Sigmoid colon (tissue), 4 donors: ENCODE data around the gene PLOD3.

Experiments
- CTCF ChIP-seq, 4 experiments: fragments of 450-650 bp in 3 of 4; fragments of 200-600 bp in 1 of 4; IDR thresholded peaks; one replicate each; pipeline ENCODE4 v1.5.1; 2016 to 2019; ENCODE audit warnings: antibody characterized with exemption in 4 of 4, mild to moderate bottlenecking in 3 of 4, moderate library complexity in 2 of 4
- POLR2A ChIP-seq, 2 donors: fragments of 450-650 bp; IDR thresholded peaks; one replicate each; pipeline ENCODE4 v1.6.1; 2016; ENCODE audit warnings: antibody characterized with exemption in 2 of 2, mild to moderate bottlenecking in 2 of 2, moderate library complexity in 2 of 2
- POLR2AphosphoS5 ChIP-seq, 4 donors: sonication (generic); formaldehyde crosslinking; IDR thresholded peaks; one replicate each; pipeline ENCODE4 v1.6.1; 2017; ENCODE audit warnings: antibody characterized with exemption in 4 of 4

- no peak for TF ChIP-seq CTCF (IDR thresholded peaks at IDR 0.05)
- TF ChIP-seq POLR2A (IDR thresholded peaks at IDR 0.05): no peak
- TF ChIP-seq POLR2AphosphoS5 (IDR thresholded peaks at IDR 0.05): no peak
These were observed 5.9 kb downstream of the PLOD3 start for GRCh38 chr7:101211501-101211900.
